DOHH2 (cell line): ENCODE data around the gene PKD1.

Experiments used
- H3F3A ChIP-seq: fragments of 200-600 bp; sonication (generic), shearing (Covaris generic); 2 replicates; pipeline ENCODE4 v1.6.0; 2016; ENCODE audit warnings: antibody characterized with exemption, mild to moderate bottlenecking; ENCODE audit not compliant: control insufficient read depth, insufficient read depth
- H3K27ac ChIP-seq: fragments of 200-600 bp; sonication (generic); 2 replicates; pipeline ENCODE4 v1.5.1; 2014; ENCODE audit warnings: low read depth, mild to moderate bottlenecking, low read length, moderate library complexity
- H3K27me3 ChIP-seq: fragments of 200-600 bp; sonication (generic); 2 replicates; pipeline ENCODE4 v1.6.1; 2014; ENCODE audit warnings: mild to moderate bottlenecking, low read length, mixed read lengths; ENCODE audit not compliant: control insufficient read depth
- H3K36me3 ChIP-seq: fragments of 200-600 bp; sonication (generic); 2 replicates; pipeline ENCODE4 v1.6.1; 2014; ENCODE audit warnings: mild to moderate bottlenecking, low read length, moderate library complexity, mixed read lengths; ENCODE audit not compliant: control insufficient read depth
- H3K4me1 ChIP-seq: fragments of 200-600 bp; sonication (generic); 2 replicates; pipeline ENCODE4 v1.6.1; 2014; ENCODE audit warnings: mild to moderate bottlenecking, low read length, mixed read lengths; ENCODE audit not compliant: control insufficient read depth
- H3K4me2 ChIP-seq: fragments of 200-600 bp; sonication (generic); 2 replicates; pipeline ENCODE4 v1.6.0; 2014; ENCODE audit warnings: mild to moderate bottlenecking, low read length, moderate library complexity
- H3K4me3 ChIP-seq: fragments of 200-600 bp; sonication (generic); 2 replicates; pipeline ENCODE4 v1.5.1; 2014; ENCODE audit warnings: mild to moderate bottlenecking, low read length, mixed read lengths
- H3K79me2 ChIP-seq: fragments of 200-600 bp; sonication (generic); 2 replicates; pipeline ENCODE4 v1.6.1; 2014; ENCODE audit warnings: mild to moderate bottlenecking, low read length, mixed read lengths; ENCODE audit not compliant: control insufficient read depth
- H3K9me2 ChIP-seq: fragments of 200-600 bp; sonication (generic); replicated peaks from 2 replicates; pipeline ENCODE4 v1.6.1; 2014; ENCODE audit warnings: mild to moderate bottlenecking, low read length, mixed read lengths; ENCODE audit not compliant: control insufficient read depth
- H3K9me3 ChIP-seq: fragments of 200-600 bp; sonication (generic); 2 replicates; pipeline ENCODE4 v1.6.1; 2014; ENCODE audit warnings: antibody characterized with exemption, low read length, mixed read lengths; ENCODE audit not compliant: control insufficient read depth, insufficient read depth
- H4K20me1 ChIP-seq: fragments of 200-600 bp; sonication (generic); 2 replicates; pipeline ENCODE4 v1.6.0; 2014; ENCODE audit warnings: low read depth, mild to moderate bottlenecking, antibody characterized with exemption, low read length, moderate library complexity; ENCODE audit not compliant: control insufficient read depth, insufficient read depth
- EZH2phosphoT487 ChIP-seq: fragments of 200-600 bp; sonication (generic); IDR thresholded peaks from 2 replicates; pipeline ENCODE4 v1.6.1; 2017; ENCODE audit warnings: borderline replicate concordance, mild to moderate bottlenecking, antibody characterized with exemption, low read length, moderate library complexity, mixed read lengths
- TF ChIP-seq, protein P1 (sequence below): fragments of 200-600 bp; sonication (generic); IDR thresholded peaks from one replicate; pipeline ENCODE4 v1.5.1; 2014; ENCODE audit warnings: antibody characterized with exemption, mild to moderate bottlenecking, low read depth, low read length; ENCODE audit not compliant: poor library complexity, severe bottlenecking

The PKD1 gene

GRCh38 chr16:2056077-2056476 is 79.6 kb downstream of the PKD1 start:
- H3F3A ChIP-seq, result no peaks in the 10 kb centered on the region
- H3K27me3 ChIP-seq, result no peaks in the 10 kb centered on the region
- H4K20me1 ChIP-seq, result no peaks in the 10 kb centered on the region
- no peaks in the 10 kb centered on the region for H3K9me3 ChIP-seq
- no peak overlapping the region for H3K27ac ChIP-seq
- H3K79me2 ChIP-seq, result no peaks in the 10 kb centered on the region
- no peak overlapping the region for H3K4me3 ChIP-seq
- no peaks in the 10 kb centered on the region for H3K4me1 ChIP-seq
- no peak for TF ChIP-seq EZH2phosphoT487
- H3K36me3 ChIP-seq, result peaks cover 11% of the 10 kb centered on the region; the same call in 1 of the 2 replicates
- H3K4me2 ChIP-seq, result no peak overlapping the region
- H3K9me2 ChIP-seq, result no peaks in the 10 kb centered on the region

GRCh38 chr16:2054543-2055245 is 81.0 kb downstream of the PKD1 start:
- no peaks in the 10 kb centered on the region for H3K79me2 ChIP-seq
- no peaks in the 10 kb centered on the region for H3K27me3 ChIP-seq
- H3K36me3 ChIP-seq, result peaks cover 11% of the 10 kb centered on the region; the same call in 1 of the 2 replicates
- H3K4me2 ChIP-seq, result no peak overlapping the region
- TF ChIP-seq, protein P1, sequence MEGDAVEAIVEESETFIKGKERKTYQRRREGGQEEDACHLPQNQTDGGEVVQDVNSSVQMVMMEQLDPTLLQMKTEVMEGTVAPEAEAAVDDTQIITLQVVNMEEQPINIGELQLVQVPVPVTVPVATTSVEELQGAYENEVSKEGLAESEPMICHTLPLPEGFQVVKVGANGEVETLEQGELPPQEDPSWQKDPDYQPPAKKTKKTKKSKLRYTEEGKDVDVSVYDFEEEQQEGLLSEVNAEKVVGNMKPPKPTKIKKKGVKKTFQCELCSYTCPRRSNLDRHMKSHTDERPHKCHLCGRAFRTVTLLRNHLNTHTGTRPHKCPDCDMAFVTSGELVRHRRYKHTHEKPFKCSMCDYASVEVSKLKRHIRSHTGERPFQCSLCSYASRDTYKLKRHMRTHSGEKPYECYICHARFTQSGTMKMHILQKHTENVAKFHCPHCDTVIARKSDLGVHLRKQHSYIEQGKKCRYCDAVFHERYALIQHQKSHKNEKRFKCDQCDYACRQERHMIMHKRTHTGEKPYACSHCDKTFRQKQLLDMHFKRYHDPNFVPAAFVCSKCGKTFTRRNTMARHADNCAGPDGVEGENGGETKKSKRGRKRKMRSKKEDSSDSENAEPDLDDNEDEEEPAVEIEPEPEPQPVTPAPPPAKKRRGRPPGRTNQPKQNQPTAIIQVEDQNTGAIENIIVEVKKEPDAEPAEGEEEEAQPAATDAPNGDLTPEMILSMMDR, result no peak
- no peak for TF ChIP-seq EZH2phosphoT487
- no peaks in the 10 kb centered on the region for H3F3A ChIP-seq
- H3K9me3 ChIP-seq, result no peaks in the 10 kb centered on the region
- no peaks in the 10 kb centered on the region for H4K20me1 ChIP-seq
- H3K4me3 ChIP-seq, result no peak overlapping the region
- no peak overlapping the region for H3K27ac ChIP-seq
- no peaks in the 10 kb centered on the region for H3K9me2 ChIP-seq
- no peaks in the 10 kb centered on the region for H3K4me1 ChIP-seq

- Histone ChIP-seq H3K9me2 (no peaks in the 10 kb centered on the region), H3F3A (no peaks in the 10 kb centered on the region), H3K79me2 (peaks cover 4% of the 10 kb centered on the region), H3K4me1 (peaks cover 3% of the 10 kb centered on the region), H3K36me3 (peaks cover 11% of the 10 kb centered on the region; the same call in 1 of the 2 replicates), H3K9me3 (no peaks in the 10 kb centered on the region), H3K4me2 (no peak overlapping the region), H3K4me3 (no peak overlapping the region), H3K27ac (no peak overlapping the region), H4K20me1 (no peaks in the 10 kb centered on the region), H3K27me3 (no peaks in the 10 kb centered on the region)
- TF ChIP-seq, protein P1, result no peak
- no peak for TF ChIP-seq EZH2phosphoT487
Measured at GRCh38 chr16:2053897-2054296, 81.8 kb downstream of the PKD1 start.

- TF ChIP-seq, protein P1, result no peak
- no peak for TF ChIP-seq EZH2phosphoT487
- Histone ChIP-seq H4K20me1 (no peaks in the 10 kb centered on the region), H3K27me3 (no peaks in the 10 kb centered on the region), H3K9me2 (no peaks in the 10 kb centered on the region), H3K4me1 (peaks cover 9% of the 10 kb centered on the region), H3F3A (no peaks in the 10 kb centered on the region), H3K4me3 (no peak overlapping the region), H3K79me2 (peaks cover 11% of the 10 kb centered on the region), H3K36me3 (peaks cover 11% of the 10 kb centered on the region; the same call in 1 of the 2 replicates), H3K27ac (no peak overlapping the region), H3K9me3 (no peaks in the 10 kb centered on the region), H3K4me2 (no peak overlapping the region)
Measured at GRCh38 chr16:2053211-2053610, 82.5 kb downstream of the PKD1 start.
